HG03066 (cell line): Measurements from ENCODE around the gene UBR4.
"Not testable (repeated sequence)": the region's sequence is repeated elsewhere in the genome, so short reads cannot be mapped to it uniquely, and the experiment has no call there.

Experiments used
- ATAC-seq: cut with Tn5 transposase; IDR thresholded peaks from one replicate; pipeline ENCODE4 v1.9.1; 2021; ENCODE audit warnings: low read depth; ENCODE audit not compliant: unreplicated experiment

The UBR4 gene

GRCh38 chr1:19209990-19210771, at the start of gene UBR4:
Gene UBR4 (minus strand): TSS chr1:19210266. CDS start chr1:19210248, 18 bp downstream.
- ATAC-seq, result peak; percentile 75

GRCh38 chr1:19258353-19258752, 48.3 kb upstream of the UBR4 start:
- ATAC-seq, result no peak

GRCh38 chr1:19257178-19257914, 47.3 kb upstream of the UBR4 start:
- no peak for ATAC-seq

GRCh38 chr1:19256301-19256700, 46.2 kb upstream of the UBR4 start:
- ATAC-seq, result not testable (repeated sequence)

GRCh38 chr1:19255288-19255687, 45.2 kb upstream of the UBR4 start:
- ATAC-seq, result no peak

GRCh38 chr1:19254416-19254815, 44.4 kb upstream of the UBR4 start:
- no peak for ATAC-seq

- peak; percentile 77 for ATAC-seq
These were observed 41.5 kb upstream of the UBR4 start, which contains the start of the genes EMC1 and MRTO4 for GRCh38 chr1:19251305-19252196. Gene EMC1 (minus strand): TSS chr1:19251524. CDS start chr1:19251509, 15 bp downstream. Gene MRTO4 (plus strand): TSS chr1:19251805. CDS start chr1:19251836, 31 bp downstream.

- ATAC-seq, result no peak
These were observed 40.7 kb upstream of the UBR4 start for GRCh38 chr1:19250629-19251304.

- peak; percentile 58 for ATAC-seq
These were observed 30.8 kb upstream of the UBR4 start for GRCh38 chr1:19240673-19241538.

GRCh38 chr1:19239876-19240275, 29.8 kb upstream of the UBR4 start:
- ATAC-seq, result no peak

GRCh38 chr1:19234224-19234623, 24.2 kb upstream of the UBR4 start:
- no peak for ATAC-seq

- no peak for ATAC-seq
These were observed 22.4 kb upstream of the UBR4 start for GRCh38 chr1:19232524-19232846.

GRCh38 chr1:19231736-19232523, 21.9 kb upstream of the UBR4 start:
- not testable (repeated sequence) for ATAC-seq

- no peak for ATAC-seq
These were observed 19.8 kb upstream of the UBR4 start for GRCh38 chr1:19229828-19230325.

- no peak for ATAC-seq
These were observed 19.2 kb upstream of the UBR4 start for GRCh38 chr1:19229229-19229628.

GRCh38 chr1:19222979-19223824, 13.1 kb upstream of the UBR4 start:
- no peak for ATAC-seq

- ATAC-seq, result no peak
These were observed 12.5 kb upstream of the UBR4 start for GRCh38 chr1:19222573-19222972.
